OCI-LY7 (cell line): ENCODE results near the gene FAM227B.

Experiments
- CTCF ChIP-seq: fragments of 200-600 bp; sonication (generic); conservative IDR thresholded peaks from 2 replicates; pipeline ENCODE4 v1.5.1; 2014; ENCODE audit warnings: mild to moderate bottlenecking, antibody characterized with exemption, low read length, moderate library complexity, mixed read lengths
- EZH2phosphoT487 ChIP-seq: fragments of 200-600 bp; sonication (generic); IDR thresholded peaks from 2 replicates; pipeline ENCODE4 v1.6.1; 2018; ENCODE audit warnings: low read depth, borderline replicate concordance, mild to moderate bottlenecking, mixed run types, antibody characterized with exemption, low read length, moderate library complexity, mixed read lengths

- no peak for TF ChIP-seq CTCF
- TF ChIP-seq EZH2phosphoT487, result no peak
These were observed 179.3 kb downstream of the FAM227B start for GRCh38 chr15:49441356-49441755.
